Peyer's patch (tissue), 4 donors: ENCODE measurements around the gene AP2A2. TPM values are rescaled to one million over a fixed set of nuclear protein-coding genes. Genes with fewer than 3 reads are reported as not detected.
"Not testable (repeated sequence)": the region's sequence is repeated elsewhere in the genome, so short reads cannot be mapped to it uniquely, and the experiment has no call there.

Source experiments
- DNase-seq, 3 donors: peaks; one replicate each; pipeline ENCODE4 v3.0.0-alpha.2; 2017 to 2019
- H3K27ac ChIP-seq, 4 donors: fragments of 200-600 bp; sonication (generic); one replicate each; pipeline ENCODE4 v1.5.1; 2016 to 2019
- H3K27me3 ChIP-seq, 2 donors: fragments of 200-600 bp; sonication (generic); one replicate each; pipeline ENCODE4 v1.5.1; 2019
- H3K36me3 ChIP-seq, 3 donors: fragments of 200-600 bp; sonication (generic); one replicate each; pipeline ENCODE4 v1.5.1; 2016 to 2019
- H3K4me1 ChIP-seq, 4 donors: fragments of 200-600 bp; sonication (generic); one replicate each; pipeline ENCODE4 v1.5.1; 2016 to 2019
- H3K4me3 ChIP-seq, 4 donors: fragments of 200-600 bp; sonication (generic); 1 replicate in 3 of 4; 2 replicates in 1 of 4; pipeline ENCODE4 v1.5.1; 2016 to 2019; ENCODE audit warnings: mild to moderate bottlenecking in 1 of 4
- H3K9me3 ChIP-seq, 4 donors: fragments of 200-600 bp; sonication (generic); one replicate each; pipeline ENCODE4 v1.5.1; 2016 to 2019; ENCODE audit warnings: mild to moderate bottlenecking in 1 of 4
- CTCF ChIP-seq, 6 experiments: fragments of 450-650 bp in 4 of 6; fragments of 200-600 bp in 2 of 6; sonication (generic) in 1 of 6; IDR thresholded peaks; one replicate each; pipeline ENCODE4 v1.5.1; 2017 to 2019; ENCODE audit warnings: antibody characterized with exemption in 6 of 6, mild to moderate bottlenecking in 3 of 6, moderate library complexity in 1 of 6
- POLR2A ChIP-seq, 2 donors: fragments of 450-650 bp; IDR thresholded peaks; one replicate each; pipeline ENCODE4 v1.5.1; 2017; ENCODE audit warnings: antibody characterized with exemption in 2 of 2, mild to moderate bottlenecking in 2 of 2, moderate library complexity in 2 of 2
- total RNA-seq, 4 donors: library from RNA; depleted of rRNA; stranded (reverse); fragments of >200 nt; gene quantifications; one replicate each; pipeline ENCODE4 v1.1.0, GENCODE V29; 2016

The AP2A2 gene
- total RNA-seq, 4 donors from 2014 or later: 103 to 383 (median 136) TPM

DNA sequence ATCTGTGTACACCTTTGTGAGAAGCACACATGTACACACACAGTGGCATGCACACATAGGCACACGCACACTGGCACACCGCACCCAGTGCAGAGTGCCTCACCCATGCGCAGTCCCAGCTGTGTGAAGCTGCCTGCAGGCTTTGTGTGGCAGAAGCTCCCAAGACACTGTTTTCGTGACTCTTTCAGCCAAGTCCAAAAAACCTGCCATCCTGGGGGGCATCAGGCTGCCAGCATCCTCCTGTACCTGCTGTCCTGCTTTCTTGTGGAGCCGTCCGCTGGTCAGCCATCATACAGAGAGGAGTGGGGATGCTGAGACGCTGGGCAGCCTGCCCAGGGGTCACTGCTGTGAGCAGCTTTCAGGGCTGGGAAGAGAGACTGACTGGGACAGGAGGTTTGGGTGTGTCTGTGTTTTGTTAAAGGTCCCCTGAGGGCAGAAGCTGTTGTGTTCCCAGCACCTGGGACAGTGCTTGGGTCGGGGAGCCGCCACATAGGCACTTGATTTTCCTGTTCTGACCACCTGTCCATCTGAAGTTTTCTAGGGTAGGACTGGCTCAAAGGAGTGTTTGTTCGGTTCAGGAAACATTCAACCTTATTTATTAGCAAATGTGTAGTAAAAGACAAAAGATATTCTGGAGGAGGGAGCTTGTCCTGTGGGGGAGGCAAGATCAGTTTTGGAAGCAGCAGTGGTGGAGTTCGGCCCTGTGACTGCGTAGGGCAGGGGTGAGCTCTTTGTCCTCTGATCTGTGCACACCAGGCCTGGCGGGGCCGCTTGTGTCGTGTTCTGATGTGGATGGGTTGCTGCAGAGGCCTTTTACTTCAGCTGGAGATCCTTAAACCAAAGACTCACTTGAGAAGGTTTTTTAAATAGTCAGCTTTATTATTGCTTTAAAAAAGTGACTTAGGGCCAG, 29.7 kb downstream of the AP2A2 start:
- peak in 1 of 3 donors; percentile 64 for DNase-seq
- H3K27me3 ChIP-seq: no peaks in the 10 kb centered on the region
- H3K4me1 ChIP-seq: peaks cover 0 to 36% (median 8%) of the 10 kb centered on the region in 4 donors
- H3K36me3 ChIP-seq: peaks cover 0 to 22% (median 0%) of the 10 kb centered on the region in 3 donors
- no peak for TF ChIP-seq CTCF (IDR thresholded peaks at IDR 0.05)
- no peak for TF ChIP-seq POLR2A (IDR thresholded peaks at IDR 0.05)
- no peak overlapping the region for H3K4me3 ChIP-seq
- H3K27ac ChIP-seq: peak overlapping the region in 2 of 4 donors; percentile 49 to 67
- no peaks in the 10 kb centered on the region for H3K9me3 ChIP-seq

- H3K4me1 ChIP-seq: peaks cover 0 to 36% (median 5%) of the 10 kb centered on the region in 4 donors
Observed at GRCh38 chr11:957212-957920, 31.7 kb downstream of the AP2A2 start.

DNA sequence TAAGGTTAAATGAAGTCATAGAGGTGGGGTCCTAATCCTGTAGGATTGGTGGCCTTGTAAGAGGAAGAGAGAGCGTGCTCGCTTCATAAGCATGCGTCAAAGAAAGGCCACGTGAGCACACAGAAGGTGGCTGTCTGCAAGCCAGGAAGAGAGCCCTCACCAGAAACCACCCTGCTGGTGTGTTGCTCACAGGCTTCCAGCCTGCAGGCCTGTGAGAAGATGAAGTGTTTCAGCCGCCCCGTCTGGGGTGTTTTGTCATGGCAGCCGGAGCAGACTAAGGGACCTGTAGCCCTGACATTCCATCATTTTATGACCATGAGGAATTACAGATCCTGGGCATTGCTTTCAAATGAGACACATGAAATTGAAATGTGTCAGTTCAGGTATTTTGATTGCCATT, 32.4 kb downstream of the AP2A2 start:
- Histone ChIP-seq H3K27ac (no peak overlapping the region), H3K27me3 (no peaks in the 10 kb centered on the region), H3K36me3 (peaks cover 0 to 47% (median 0%) of the 10 kb centered on the region in 3 donors), H3K9me3 (no peaks in the 10 kb centered on the region), H3K4me3 (no peak overlapping the region), H3K4me1 (peaks cover 0 to 30% (median 3%) of the 10 kb centered on the region in 4 donors)
- no peak for DNase-seq
- TF ChIP-seq CTCF (IDR thresholded peaks at IDR 0.05) (no peak), POLR2A (IDR thresholded peaks at IDR 0.05) (no peak)

More at GRCh38 chr11:957212-957920, 31.7 kb downstream of the AP2A2 start:
- Histone ChIP-seq H3K27me3 (no peaks in the 10 kb centered on the region), H3K27ac (no peak overlapping the region), H3K4me3 (no peak overlapping the region), H3K36me3 (peaks cover 0 to 41% (median 0%) of the 10 kb centered on the region in 3 donors), H3K9me3 (no peaks in the 10 kb centered on the region)
- DNase-seq: no peak
- TF ChIP-seq CTCF (IDR thresholded peaks at IDR 0.05) (no peak), POLR2A (IDR thresholded peaks at IDR 0.05) (no peak)

- DNase-seq: no peak
- TF ChIP-seq CTCF (IDR thresholded peaks at IDR 0.05) (no peak), POLR2A (IDR thresholded peaks at IDR 0.05) (no peak)
- Histone ChIP-seq H3K9me3 (no peaks in the 10 kb centered on the region), H3K4me3 (no peak overlapping the region), H3K4me1 (peaks cover 0 to 21% (median 3%) of the 10 kb centered on the region in 4 donors), H3K27me3 (no peaks in the 10 kb centered on the region), H3K36me3 (peaks cover 0 to 55% (median 0%) of the 10 kb centered on the region in 3 donors), H3K27ac (no peak overlapping the region)
Observed at GRCh38 chr11:959027-959426, 33.4 kb downstream of the AP2A2 start.

- Histone ChIP-seq H3K36me3 (peaks cover 0 to 57% (median 0%) of the 10 kb centered on the region in 3 donors), H3K27ac (no peak overlapping the region), H3K9me3 (no peaks in the 10 kb centered on the region), H3K4me1 (peaks cover 0 to 17% (median 3%) of the 10 kb centered on the region in 4 donors), H3K27me3 (no peaks in the 10 kb centered on the region), H3K4me3 (no peak overlapping the region)
- DNase-seq: no peak
- TF ChIP-seq POLR2A (IDR thresholded peaks at IDR 0.05): no peak
- no peak for TF ChIP-seq CTCF (IDR thresholded peaks at IDR 0.05)
Observed at GRCh38 chr11:959608-960007, 33.9 kb downstream of the AP2A2 start.

GRCh38 chr11:961310-961920, 35.7 kb downstream of the AP2A2 start:
- H3K36me3 ChIP-seq: peaks cover 0 to 57% (median 0%) of the 10 kb centered on the region in 3 donors
- H3K27me3 ChIP-seq, H3K4me1 ChIP-seq, H3K27ac ChIP-seq, DNase-seq, H3K9me3 ChIP-seq, H3K4me3 ChIP-seq: not testable (repeated sequence)
